H1 (cell line): Measurements from ENCODE around the gene HNF4A. TPM values are rescaled to one million over a fixed set of nuclear protein-coding genes. Genes with fewer than 3 reads are reported as not detected.

ENCODE experiments used
- CTCF ChIA-PET: fragments of 300-600 bp; sonication (Branson Sonifier 250); formaldehyde crosslinking; loops from one replicate; lab custom pipeline; 2021; ENCODE audit not compliant: partially characterized antibody; lab: Charles Lee
- POLR2A ChIA-PET: fragments of 300-600 bp; sonication (Branson Sonifier 250); formaldehyde crosslinking; loops from one replicate; lab custom pipeline; 2021; ENCODE audit warnings: inconsistent platforms; ENCODE audit not compliant: partially characterized antibody; lab: Charles Lee
- DNase-seq, 2 experiments: peaks; one replicate each; pipeline versions ENCODE4 v3.0.0 to v3.0.0-alpha.2; 2010 to 2022; ENCODE audit warnings: low spot score in 2 of 2, low read depth in 1 of 2, mixed read lengths in 1 of 2
- FAIRE-seq: peaks from 2 replicates; lab custom pipeline; 2011; peaks lifted over from hg19 to GRCh38; lab: Jason Lieb, UNC
- H2AFZ ChIP-seq: 2 replicates; pipeline ENCODE4 v1.8.1; 2012; ENCODE audit warnings: low read length, inconsistent platforms
- H2AK5ac ChIP-seq: 2 replicates; pipeline ENCODE4 v1.6.1; 2013; ENCODE audit warnings: low read depth, low read length
- H2BK120ac ChIP-seq: replicated peaks from 2 replicates; pipeline ENCODE3; 2013; ENCODE audit warnings: low read depth, low read length, inconsistent platforms
- H2BK12ac ChIP-seq: 2 replicates; pipeline ENCODE4 v1.6.1; 2013; ENCODE audit warnings: low read depth, low read length
- H2BK15ac ChIP-seq: 2 replicates; pipeline ENCODE4 v1.6.1; 2013; ENCODE audit warnings: low read length
- H2BK20ac ChIP-seq: 2 replicates; pipeline ENCODE4 v1.6.1; 2013; ENCODE audit warnings: low read length
- H2BK5ac ChIP-seq: 2 replicates; pipeline ENCODE4 v1.6.1; 2013; ENCODE audit warnings: low read depth, low read length
- H3K14ac ChIP-seq: 2 replicates; pipeline ENCODE4 v1.6.1; 2013; ENCODE audit warnings: inconsistent platforms; ENCODE audit not compliant: insufficient read length
- H3K18ac ChIP-seq: 2 replicates; pipeline ENCODE4 v1.6.1; 2013; ENCODE audit warnings: low read length; ENCODE audit errors: extremely low read depth
- H3K23ac ChIP-seq: 2 replicates; pipeline ENCODE4 v1.6.1; 2013; ENCODE audit warnings: inconsistent platforms; ENCODE audit not compliant: insufficient read length
- H3K23me2 ChIP-seq: 2 replicates; pipeline ENCODE4 v1.6.1; 2013; ENCODE audit warnings: low read depth, low read length
- H3K27ac ChIP-seq: 2 replicates; pipeline ENCODE4 v1.6.1; 2011; ENCODE audit warnings: low read depth, low read length, inconsistent platforms
- H3K27me3 ChIP-seq, 4 experiments: replicated peaks in 1 of 4; 1 replicate in 1 of 4; 2 replicates in 3 of 4; pipeline versions ENCODE4 v1.6.1 to v1.8.1; 2011 to 2013; ENCODE audit warnings: low read length in 3 of 4, mild to moderate bottlenecking in 3 of 4, inconsistent platforms in 2 of 4, mixed read lengths in 2 of 4, moderate library complexity in 1 of 4; ENCODE audit not compliant: control insufficient read depth in 3 of 4, insufficient read depth in 3 of 4; ENCODE audit errors: extremely low read depth in 1 of 4
- H3K36me3 ChIP-seq, 4 experiments: 2 replicates each; pipeline versions ENCODE4 v1.6.1 to v1.8.1; 2011 to 2013; ENCODE audit warnings: mild to moderate bottlenecking in 4 of 4, low read length in 3 of 4, moderate library complexity in 2 of 4, control low read depth in 1 of 4, inconsistent platforms in 1 of 4; ENCODE audit not compliant: insufficient read depth in 4 of 4, control insufficient read depth in 2 of 4
- H3K4ac ChIP-seq: replicated peaks from 2 replicates; pipeline ENCODE3; 2013; ENCODE audit warnings: low read length, low read depth, mixed read lengths, inconsistent platforms; ENCODE audit not compliant: insufficient read length
- H3K4me1 ChIP-seq, 4 experiments: replicated peaks in 1 of 4; 1 replicate in 1 of 4; 2 replicates in 3 of 4; pipeline versions ENCODE4 v1.6.1 to v1.8.1; 2011 to 2013; ENCODE audit warnings: low read length in 3 of 4, inconsistent platforms in 2 of 4, mixed read lengths in 1 of 4; ENCODE audit not compliant: insufficient read depth in 4 of 4, control insufficient read depth in 3 of 4
- H3K4me2 ChIP-seq, 2 experiments: 2 replicates each; pipeline versions ENCODE4 v1.6.1 to v1.8.1; 2011 to 2013; ENCODE audit warnings: low read depth in 2 of 2, low read length in 2 of 2, control low read depth in 1 of 2, inconsistent platforms in 1 of 2, mild to moderate bottlenecking in 1 of 2; ENCODE audit not compliant: insufficient read depth in 1 of 2
- H3K4me3 ChIP-seq, 4 experiments: fragments of 200-600, 300-600 bp in 1 of 4; sonication (generic), shearing (Covaris generic), sonication (Bioruptor Twin) in 1 of 4; 2 replicates each; pipeline versions ENCODE4 v1.5.1 to v1.8.1; 2011 to 2016; ENCODE audit warnings: low read length in 4 of 4, low read depth in 3 of 4, control low read depth in 2 of 4, inconsistent platforms in 2 of 4, mild to moderate bottlenecking in 2 of 4, mixed read lengths in 1 of 4, moderate library complexity in 1 of 4; ENCODE audit not compliant: insufficient read depth in 2 of 4; ENCODE audit errors: extremely low read depth in 1 of 4
- H3K56ac ChIP-seq: replicated peaks from 2 replicates; pipeline ENCODE3; 2013; ENCODE audit warnings: low read depth, mild to moderate bottlenecking, mixed read lengths, low read length, inconsistent platforms; ENCODE audit not compliant: insufficient read length
- H3K79me1 ChIP-seq: 2 replicates; pipeline ENCODE4 v1.6.1; 2013; ENCODE audit warnings: low read depth, low read length, control low read depth
- H3K79me2 ChIP-seq, 2 experiments: 2 replicates each; pipeline versions ENCODE4 v1.6.1 to v1.8.1; 2012 to 2013; ENCODE audit warnings: low read length in 2 of 2, mild to moderate bottlenecking in 2 of 2, inconsistent platforms in 1 of 2; ENCODE audit not compliant: insufficient read depth in 2 of 2, control insufficient read depth in 1 of 2
- H3K9ac ChIP-seq, 4 experiments: replicated peaks in 1 of 4; 1 replicate in 1 of 4; 2 replicates in 3 of 4; pipeline versions ENCODE4 v1.6.1 to v1.8.1; 2011 to 2013; ENCODE audit warnings: low read depth in 3 of 4, low read length in 3 of 4, control low read depth in 2 of 4, mild to moderate bottlenecking in 2 of 4, moderate library complexity in 2 of 4, inconsistent platforms in 1 of 4; ENCODE audit errors: extremely low read depth in 1 of 4
- H3K9me3 ChIP-seq, 2 experiments: 2 replicates each; pipeline versions ENCODE4 v1.6.1 to v1.8.1; 2012 to 2013; ENCODE audit warnings: mild to moderate bottlenecking in 2 of 2, moderate library complexity in 2 of 2, control low read depth in 1 of 2, inconsistent platforms in 1 of 2, low read depth in 1 of 2, low read length in 1 of 2, mixed read lengths in 1 of 2; ENCODE audit not compliant: insufficient read depth in 2 of 2
- H4K20me1 ChIP-seq, 2 experiments: replicated peaks in 1 of 2; 2 replicates each; pipeline versions ENCODE3 to v1.8.1; 2011 to 2013; ENCODE audit warnings: inconsistent platforms in 2 of 2, low read length in 2 of 2, mild to moderate bottlenecking in 1 of 2; ENCODE audit not compliant: insufficient read depth in 2 of 2, control insufficient read depth in 1 of 2
- H4K5ac ChIP-seq: 2 replicates; pipeline ENCODE4 v1.6.1; 2013; ENCODE audit warnings: low read length, low read depth, mixed read lengths, inconsistent platforms; ENCODE audit not compliant: insufficient read length
- H4K8ac ChIP-seq: 2 replicates; pipeline ENCODE4 v1.8.0; 2013; ENCODE audit warnings: mild to moderate bottlenecking, moderate library complexity, low read length, inconsistent platforms; ENCODE audit not compliant: insufficient read depth; ENCODE audit errors: extremely low read depth
- H4K91ac ChIP-seq: replicated peaks from 2 replicates; pipeline ENCODE3; 2013; ENCODE audit warnings: low read length, mixed read lengths, inconsistent platforms; ENCODE audit not compliant: insufficient read length
- CHD2 ChIP-seq: IDR thresholded peaks from 2 replicates; pipeline ENCODE4 v1.6.1; 2012; ENCODE audit warnings: low read length, improper control_type of control experiment
- CREB1 ChIP-seq: IDR thresholded peaks from 2 replicates; pipeline ENCODE4 v1.6.1; 2012; ENCODE audit warnings: inconsistent platforms
- EGR1 ChIP-seq: IDR thresholded peaks from 2 replicates; pipeline ENCODE4 v1.6.1; 2011; ENCODE audit warnings: low read depth, low read length, borderline replicate concordance
- GABPA ChIP-seq: IDR thresholded peaks from 2 replicates; pipeline ENCODE4 v1.6.1; 2011; ENCODE audit warnings: mild to moderate bottlenecking, low read length, moderate library complexity, borderline replicate concordance; ENCODE audit not compliant: insufficient read depth
- GTF2F1 ChIP-seq: IDR thresholded peaks from 2 replicates; pipeline ENCODE4 v1.6.1; 2012; ENCODE audit warnings: low read depth, low read length, improper control_type of control experiment, borderline replicate concordance
- JUND ChIP-seq: IDR thresholded peaks from 2 replicates; pipeline ENCODE4 v1.6.1; 2011; ENCODE audit warnings: mild to moderate bottlenecking, improper control_type of control experiment, low read length
- KDM1A ChIP-seq: fragments of 200-600, 300-600 bp; sonication (generic); IDR thresholded peaks from 2 replicates; pipeline ENCODE4 v1.7.1; 2016; ENCODE audit warnings: mild to moderate bottlenecking, low read length, borderline replicate concordance
- MAFK ChIP-seq: IDR thresholded peaks from 2 replicates; pipeline ENCODE4 v1.6.1; 2012; ENCODE audit warnings: low read depth, mild to moderate bottlenecking, improper control_type of control experiment, low read length
- RAD21 ChIP-seq, 2 experiments: IDR thresholded peaks in 1 of 2; conservative IDR thresholded peaks in 1 of 2; 2 replicates each; pipeline ENCODE4 v1.6.1; 2011; ENCODE audit warnings: low read depth in 2 of 2, low read length in 2 of 2, improper control_type of control experiment in 1 of 2, inconsistent platforms in 1 of 2, mild to moderate bottlenecking in 1 of 2, moderate library complexity in 1 of 2
- RXRA ChIP-seq: IDR thresholded peaks from 2 replicates; pipeline ENCODE4 v1.6.1; 2011; ENCODE audit warnings: low read depth, mild to moderate bottlenecking, low read length, moderate library complexity; ENCODE audit not compliant: insufficient read depth
- SIX5 ChIP-seq: IDR thresholded peaks from 2 replicates; pipeline ENCODE4 v1.6.1; 2011; ENCODE audit warnings: mild to moderate bottlenecking, low read depth, low read length
- YY1 ChIP-seq: IDR thresholded peaks from 2 replicates; pipeline ENCODE4 v1.6.1; 2011; ENCODE audit warnings: low read depth, mild to moderate bottlenecking, low read length
- WGBS, 2 experiments: shearing (Covaris generic) in 1 of 2; methylation state at CpG; one replicate each; pipeline versions ENCODE4 v1.1.6 to v1.1.7; 2013 to 2015; ENCODE audit warnings: low lambda C conversion rate in 2 of 2, mixed read lengths in 2 of 2, inconsistent platforms in 1 of 2, low coverage in 1 of 2, missing lambda C conversion rate in 1 of 2; ENCODE audit not compliant: insufficient replicate concordance in 2 of 2, insufficient coverage in 1 of 2, insufficient read length in 1 of 2; ENCODE audit errors: extremely low coverage in 1 of 2, missing lambda C conversion rate in 1 of 2; 5-methylcytosine and 5-hydroxymethylcytosine counted together
- polyA plus RNA-seq, 7 experiments: library from polyadenylated mRNA; depleted of rRNA in 3 of 7; stranded (reverse) in 5 of 7; unstranded in 2 of 7; fragments of >200 nt in 5 of 7; fragments of 200-250 nt in 2 of 7; gene quantifications; 1 replicate in 5 of 7; 2 replicates in 1 of 7; 4 replicates in 1 of 7; pipeline versions ENCODE4 v1.2.1 to v1.2.3, GENCODE V29; 2011 to 2013; ENCODE audit warnings: missing spikeins in 2 of 7, mixed read lengths in 2 of 7
- total RNA-seq: library from RNA; stranded (reverse); fragmentation: NEBNext Ultra II Directional; extraction: Animal tissue kit (Norgen Biotek cat#: 25700); gene quantifications from 2 replicates; pipeline ENCODE4 v1.2.1, GENCODE V29; 2021
- TF ChIP-seq, protein P1 (sequence below): IDR thresholded peaks from 2 replicates; pipeline ENCODE4 v1.6.1; 2012; ENCODE audit warnings: low read length, inconsistent platforms

HNF4A gene
- total and polyA plus RNA-seq, 2 of the 8 experiments (the other 6 are each of a cell fraction or from before 2014, with no cell fraction given) = 0.03 TPM; not detected in 1

DNA sequence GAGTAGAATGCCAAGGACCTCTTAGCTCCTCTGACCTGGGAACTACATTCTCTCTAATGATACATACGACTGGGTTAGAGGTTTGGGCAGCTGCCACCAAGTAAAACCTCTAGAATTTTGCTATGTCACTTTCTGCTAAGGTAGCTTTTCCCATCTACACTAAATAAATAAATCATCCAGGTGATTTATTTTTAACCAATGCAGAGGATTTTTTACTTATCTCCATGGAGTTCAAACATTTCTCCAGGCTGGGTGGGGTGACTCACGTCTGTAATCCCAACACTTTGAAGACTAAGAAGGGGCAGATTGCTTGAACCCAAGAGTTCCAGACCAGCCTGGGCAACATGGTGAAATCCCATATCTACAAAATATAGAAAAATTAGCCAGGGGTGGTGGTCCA is 27.1 kb downstream of the HNF4A start:
- Histone ChIP-seq H3K36me3 (no peaks in the 10 kb centered on the region), H3K79me1 (no peaks in the 10 kb centered on the region), H3K27ac (no peak overlapping the region), H3K9ac (no peak overlapping the region), H4K8ac (no peak overlapping the region), H3K4me2 (no peak overlapping the region), H2BK20ac (no peak overlapping the region), H3K23me2 (no peaks in the 10 kb centered on the region), H3K14ac (no peak overlapping the region), H3K18ac (no peak overlapping the region), H3K4ac (no peak overlapping the region), H3K79me2 (no peaks in the 10 kb centered on the region), H3K56ac (no peak overlapping the region), H2BK12ac (no peak overlapping the region), H3K4me1 (peaks cover 0 to 3% (median 0%) of the 10 kb centered on the region in 4 experiments; a peak in 1 of 7 replicates), H3K4me3 (no peak overlapping the region), H3K9me3 (no peaks in the 10 kb centered on the region), H3K23ac (no peak overlapping the region), H4K5ac (no peak overlapping the region), H2BK120ac (no peak overlapping the region), H2BK5ac (no peak overlapping the region), H3K27me3 (no peaks in the 10 kb centered on the region), H2AK5ac (no peak overlapping the region), H4K91ac (no peak overlapping the region), H2AFZ (no peak overlapping the region), H2BK15ac (no peak overlapping the region), H4K20me1 (no peaks in the 10 kb centered on the region)
- CTCF ChIA-PET = interaction anchor here (0.6 to 10.4 kb wide), 17 partner anchors 11 to 227 kb away, joined by 3 to 153 read pairs (median 4); no protein-coding TSS in a partner anchor
- 82% methylated on average over 2 of the region's 2 CpGs; no CpG with 5 or more reads in 1 of the 2 experiments for WGBS, 2 experiments
- DNase-seq (no peak), FAIRE-seq (no peak)
- POLR2A ChIA-PET = interaction anchor here (0.8 to 1.3 kb wide), 2 partner anchors 10 to 166 kb away, joined by 3 read pairs; no protein-coding TSS in a partner anchor
- TF ChIP-seq MAFK = no peak
- TF ChIP-seq GTF2F1 = no peak
- TF ChIP-seq KDM1A = no peak
- TF ChIP-seq, protein P1, sequence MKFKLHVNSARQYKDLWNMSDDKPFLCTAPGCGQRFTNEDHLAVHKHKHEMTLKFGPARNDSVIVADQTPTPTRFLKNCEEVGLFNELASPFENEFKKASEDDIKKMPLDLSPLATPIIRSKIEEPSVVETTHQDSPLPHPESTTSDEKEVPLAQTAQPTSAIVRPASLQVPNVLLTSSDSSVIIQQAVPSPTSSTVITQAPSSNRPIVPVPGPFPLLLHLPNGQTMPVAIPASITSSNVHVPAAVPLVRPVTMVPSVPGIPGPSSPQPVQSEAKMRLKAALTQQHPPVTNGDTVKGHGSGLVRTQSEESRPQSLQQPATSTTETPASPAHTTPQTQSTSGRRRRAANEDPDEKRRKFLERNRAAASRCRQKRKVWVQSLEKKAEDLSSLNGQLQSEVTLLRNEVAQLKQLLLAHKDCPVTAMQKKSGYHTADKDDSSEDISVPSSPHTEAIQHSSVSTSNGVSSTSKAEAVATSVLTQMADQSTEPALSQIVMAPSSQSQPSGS = no peak
- no peak for TF ChIP-seq CREB1
- no peak for TF ChIP-seq GABPA
- no peak for TF ChIP-seq SIX5
- TF ChIP-seq RAD21 (IDR thresholded peaks at IDR 0.05 in 1 of 2, conservative IDR thresholded peaks at IDR 0.05 in 1 of 2; ENCODE audit: low read depth in 2 of 2, low read length in 2 of 2) = no peak
- TF ChIP-seq EGR1 = no peak
- TF ChIP-seq CHD2 = no peak
- no peak for TF ChIP-seq JUND
- no peak for TF ChIP-seq YY1
- TF ChIP-seq RXRA = no peak
